MCF 10A (cell line): ENCODE measurements around the gene MCM7. TPM values are rescaled to one million over a fixed set of nuclear protein-coding genes. Genes with fewer than 3 reads are reported as not detected.
A peak's percentile ranks its signal among the peaks of the same experiment; 100 is the strongest.

Experiments
- BruUV-seq: library from RNA; stranded (reverse); fragments of 400-500 nt; replicated peaks from 2 replicates; lab custom pipeline; 2021; lab: Mats Ljungman, UMichigan
- CTCF ChIA-PET: fragments of 300-600 bp; sonication (Branson Sonifier 250); formaldehyde crosslinking; extraction: SDS; loops from one replicate; lab custom pipeline; 2021; ENCODE audit warnings: antibody characterized with exemption, inconsistent platforms; lab: Yijun Ruan, JAX
- POLR2A ChIA-PET: fragments of 300-600, 350-650 bp; sonication (Branson Sonifier 250); formaldehyde crosslinking; extraction: SDS; loops from one replicate; lab custom pipeline; 2020; ENCODE audit warnings: antibody characterized with exemption, inconsistent platforms; lab: Yijun Ruan, JAX
- DNase-seq: peaks from one replicate; pipeline ENCODE4 v3.0.0-alpha.2; 2018; ENCODE audit not compliant: unreplicated experiment
- H3K27ac Mint-ChIP-seq: one replicate; pipeline ENCODE4 v1.8.0; 2022; ENCODE audit warnings: mild to moderate bottlenecking, low read depth, mixed read lengths; ENCODE audit not compliant: unreplicated experiment
- H3K27me3 Mint-ChIP-seq: one replicate; pipeline ENCODE4 v1.8.0; 2022; ENCODE audit warnings: mixed read lengths; ENCODE audit not compliant: insufficient read depth, unreplicated experiment
- H3K36me3 Mint-ChIP-seq: one replicate; pipeline ENCODE4 v1.8.0; 2022; ENCODE audit warnings: mild to moderate bottlenecking, moderate library complexity, mixed read lengths; ENCODE audit not compliant: insufficient read depth, unreplicated experiment
- H3K4me1 Mint-ChIP-seq: one replicate; pipeline ENCODE4 v1.8.0; 2022; ENCODE audit warnings: mixed read lengths; ENCODE audit not compliant: insufficient read depth, unreplicated experiment
- H3K4me3 Mint-ChIP-seq: one replicate; pipeline ENCODE4 v1.8.0; 2022; ENCODE audit warnings: mild to moderate bottlenecking, moderate library complexity, mixed read lengths; ENCODE audit not compliant: unreplicated experiment
- H3K9me3 Mint-ChIP-seq: one replicate; pipeline ENCODE4 v1.8.0; 2022; ENCODE audit warnings: mixed read lengths; ENCODE audit not compliant: unreplicated experiment
- intact Hi-C: fragments of 100-400 bp; cut with micrococcal nuclease; formaldehyde crosslinking; loops from 2 replicates; pipeline ENCODE4 v1.14.1; 2022
- total RNA-seq: library from RNA; stranded (reverse); gene quantifications from 2 replicates; pipeline ENCODE4 v1.2.3, GENCODE V29; 2022
- TF ChIP-seq, protein P1 (sequence below): fragments of 200-600 bp; IDR thresholded peaks from one replicate; pipeline ENCODE4 v1.8.0; 2022; ENCODE audit warnings: antibody characterized with exemption, mild to moderate bottlenecking; ENCODE audit not compliant: unreplicated experiment

The MCM7 gene
- total RNA-seq, 1 experiment from 2014 or later = 67.8 TPM

DNA sequence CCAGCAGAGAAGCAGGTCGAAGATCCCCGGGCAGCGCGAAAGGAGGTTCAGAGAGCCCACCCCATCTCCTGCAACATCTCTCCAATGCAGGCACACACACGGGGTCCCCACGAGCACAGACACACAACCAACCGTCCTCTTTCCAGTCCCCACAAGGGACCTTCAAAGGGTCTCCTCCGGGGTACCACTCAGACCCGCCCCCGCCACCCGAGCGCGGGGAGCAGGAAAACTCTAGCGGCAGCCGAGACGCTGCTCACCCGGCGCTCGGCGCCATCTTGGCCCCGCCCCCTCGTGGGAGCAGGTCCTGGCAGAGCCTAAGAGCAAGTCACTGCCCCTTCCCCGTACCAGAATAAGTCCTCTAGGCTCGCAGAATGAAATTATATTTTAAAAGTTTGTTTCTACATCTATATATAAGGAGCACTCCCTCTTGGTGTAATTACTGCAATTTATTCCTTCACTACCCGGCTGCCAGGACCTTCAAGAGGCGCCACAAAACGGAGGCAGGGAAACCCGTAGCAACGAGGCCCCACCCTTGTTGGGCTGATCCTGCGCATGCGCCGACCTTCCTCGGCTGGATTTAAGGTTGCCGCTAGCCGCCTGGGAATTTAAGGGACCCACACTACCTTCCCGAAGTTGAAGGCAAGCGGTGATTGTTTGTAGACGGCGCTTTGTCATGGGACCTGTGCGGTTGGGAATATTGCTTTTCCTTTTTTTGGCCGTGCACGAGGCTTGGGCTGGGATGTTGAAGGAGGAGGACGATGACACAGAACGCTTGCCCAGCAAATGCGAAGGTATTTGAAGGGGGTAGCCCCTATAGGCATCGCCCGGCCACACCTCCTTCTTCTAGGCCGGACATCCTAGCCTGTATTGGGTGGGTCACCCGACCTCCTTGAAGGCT is 18.1 kb upstream of the MCM7 start, which contains the start of the genes CNPY4 and TAF6:
Gene CNPY4 (plus strand): TSS at position 563 of the 898 bp plus-strand sequence. CDS start 111 bp downstream, at position 674.
Gene TAF6 (minus strand): TSS at position 287 of the 898 bp plus-strand sequence. CDS start 5,149 bp downstream, outside the sequence.
- no peaks in the 10 kb centered on the region for H3K9me3 Mint-ChIP-seq
- TF ChIP-seq, protein P1, sequence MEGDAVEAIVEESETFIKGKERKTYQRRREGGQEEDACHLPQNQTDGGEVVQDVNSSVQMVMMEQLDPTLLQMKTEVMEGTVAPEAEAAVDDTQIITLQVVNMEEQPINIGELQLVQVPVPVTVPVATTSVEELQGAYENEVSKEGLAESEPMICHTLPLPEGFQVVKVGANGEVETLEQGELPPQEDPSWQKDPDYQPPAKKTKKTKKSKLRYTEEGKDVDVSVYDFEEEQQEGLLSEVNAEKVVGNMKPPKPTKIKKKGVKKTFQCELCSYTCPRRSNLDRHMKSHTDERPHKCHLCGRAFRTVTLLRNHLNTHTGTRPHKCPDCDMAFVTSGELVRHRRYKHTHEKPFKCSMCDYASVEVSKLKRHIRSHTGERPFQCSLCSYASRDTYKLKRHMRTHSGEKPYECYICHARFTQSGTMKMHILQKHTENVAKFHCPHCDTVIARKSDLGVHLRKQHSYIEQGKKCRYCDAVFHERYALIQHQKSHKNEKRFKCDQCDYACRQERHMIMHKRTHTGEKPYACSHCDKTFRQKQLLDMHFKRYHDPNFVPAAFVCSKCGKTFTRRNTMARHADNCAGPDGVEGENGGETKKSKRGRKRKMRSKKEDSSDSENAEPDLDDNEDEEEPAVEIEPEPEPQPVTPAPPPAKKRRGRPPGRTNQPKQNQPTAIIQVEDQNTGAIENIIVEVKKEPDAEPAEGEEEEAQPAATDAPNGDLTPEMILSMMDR = no peak
- no peaks in the 10 kb centered on the region for H3K27me3 Mint-ChIP-seq
- BruUV-seq = no TSS peak
- intact Hi-C loops = loop anchor here (1.0 kb wide), 1 partner anchor 18 kb away; the partner anchor contains the start of genes AP4M1 and MCM7
- peak; percentile 96 for DNase-seq
- H3K36me3 Mint-ChIP-seq = peaks cover 21% of the 10 kb centered on the region
- ChIA-PET CTCF (interaction anchor here (0.6 kb wide), 1 partner anchor 13 kb away, joined by 3 read pairs; no protein-coding TSS in a partner anchor), POLR2A (interaction anchor here (1.5 to 2.5 kb wide), 3 partner anchors 18 to 37 kb away, joined by 3 to 18 read pairs (median 6); partner anchors contain the start of genes AP4M1 and MCM7)
- H3K27ac Mint-ChIP-seq = peak within 1 kb of the TSS; percentile 99
- peaks cover 7% of the 10 kb centered on the region for H3K4me1 Mint-ChIP-seq
- H3K4me3 Mint-ChIP-seq = peak within 1 kb of the TSS; percentile 98

DNA sequence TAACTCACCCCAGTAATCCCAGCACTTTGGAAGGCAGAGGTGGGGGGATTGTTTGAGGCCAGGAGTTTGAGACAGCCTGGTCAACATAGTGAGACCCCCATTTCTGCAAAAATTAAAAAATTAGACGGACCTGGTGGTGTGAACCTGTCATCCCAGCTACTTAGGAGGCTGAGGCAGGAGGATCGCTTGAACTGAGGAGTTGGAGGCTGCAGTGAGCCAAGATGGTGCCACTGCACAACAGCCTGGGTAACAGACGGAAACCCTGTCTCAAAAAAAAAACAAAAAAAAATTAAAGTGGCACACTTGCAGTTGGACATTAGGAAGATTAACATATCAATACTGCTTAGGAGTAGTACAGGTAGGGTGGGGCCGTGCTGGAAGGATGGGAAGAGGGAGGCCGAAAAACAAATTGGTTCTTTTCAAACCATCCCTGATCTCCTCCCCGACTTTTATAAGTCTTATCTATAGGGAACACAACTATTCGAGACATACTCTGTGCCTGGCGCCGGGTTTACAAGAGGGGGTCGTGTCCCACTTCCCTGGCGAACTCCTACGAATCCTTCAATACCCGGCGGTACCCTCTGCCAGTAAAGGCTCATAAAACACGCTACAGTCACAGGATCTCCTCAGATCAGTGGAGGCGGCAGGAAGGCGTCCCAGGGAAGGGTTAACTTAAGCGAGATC is 17.3 kb upstream of the MCM7 start:
- Mint-ChIP-seq H3K4me3 (peak overlapping the region; percentile 98), H3K36me3 (peaks cover 29% of the 10 kb centered on the region), H3K27ac (peak overlapping the region; percentile 99), H3K4me1 (peaks cover 7% of the 10 kb centered on the region), H3K27me3 (no peaks in the 10 kb centered on the region), H3K9me3 (no peaks in the 10 kb centered on the region)
- no peak for DNase-seq
- TSS peak; percentile 49 for BruUV-seq
- CTCF ChIA-PET = interaction anchor here (0.7 kb wide), 1 partner anchor 652 kb away, joined by 3 read pairs; no protein-coding TSS in a partner anchor
- TF ChIP-seq, protein P1 = no peak
- POLR2A ChIA-PET = interaction anchor here (8.0 kb wide), 1 partner anchor 16 kb away, joined by 45 read pairs; the partner anchor contains the start of genes AP4M1 and MCM7
- intact Hi-C loops = loop anchor here (1.0 kb wide), 1 partner anchor 17 kb away; the partner anchor contains the start of genes AP4M1 and MCM7

DNA sequence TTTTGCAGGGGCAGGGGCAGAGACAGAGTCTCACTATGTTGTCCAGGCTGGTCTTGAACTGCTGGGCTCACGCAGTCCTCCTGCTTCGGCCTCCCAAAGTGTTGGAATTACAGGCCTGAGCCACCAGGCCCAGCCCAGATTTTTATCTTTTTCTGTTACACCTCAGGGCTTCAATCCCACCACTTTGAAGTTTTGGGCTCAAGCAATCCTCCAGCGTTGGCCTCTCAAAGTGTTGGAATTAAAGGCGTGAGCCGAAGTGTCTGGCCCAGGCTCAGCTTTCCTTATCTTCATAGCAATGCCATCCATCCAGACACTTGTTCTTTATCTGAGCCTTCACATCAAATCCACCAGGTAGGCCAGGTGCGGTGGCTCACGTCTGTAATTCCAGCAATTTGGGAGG is 13.8 kb upstream of the MCM7 start:
- Mint-ChIP-seq H3K27ac (no peak overlapping the region), H3K9me3 (no peaks in the 10 kb centered on the region), H3K4me1 (no peaks in the 10 kb centered on the region), H3K36me3 (peaks cover 51% of the 10 kb centered on the region), H3K27me3 (no peaks in the 10 kb centered on the region), H3K4me3 (no peak overlapping the region)
- TF ChIP-seq, protein P1 = no peak
- no peak for DNase-seq
- ChIA-PET POLR2A (interaction anchor here (0.6 to 8.0 kb wide), 3 partner anchors 12 to 13 kb away, joined by 3 to 45 read pairs (median 6); partner anchors contain the start of genes AP4M1, MBLAC1 and MCM7), CTCF (interaction anchor here (0.7 to 1.2 kb wide), 2 partner anchors 13 to 33 kb away, joined by 3 to 5 read pairs; no protein-coding TSS in a partner anchor)
- intact Hi-C loops = no loop called here
- BruUV-seq = no TSS peak
